Endothelial cell of umbilical vein (primary cell): ENCODE measurements around the gene THUMPD2.

Experiments used
- EZH2 ChIP-seq: IDR thresholded peaks from 2 replicates; pipeline ENCODE4 v1.6.1; 2012; ENCODE audit warnings: borderline replicate concordance, low read depth, mild to moderate bottlenecking, moderate library complexity, low read length, inconsistent platforms; ENCODE audit not compliant: severe bottlenecking
- POLR2A ChIP-seq: IDR thresholded peaks from 2 replicates; pipeline ENCODE4 v1.6.1; 2012; ENCODE audit warnings: low read depth, mild to moderate bottlenecking, control low read depth, low read length
- TF ChIP-seq, protein P1 (sequence below), 2 donors: IDR thresholded peaks; 1 replicate in 1 of 2; 2 replicates in 1 of 2; pipeline ENCODE4 v1.5.1; 2011; ENCODE audit warnings: low read length in 2 of 2, mild to moderate bottlenecking in 2 of 2, moderate library complexity in 2 of 2, control low read depth in 1 of 2, inconsistent platforms in 1 of 2, low read depth in 1 of 2; ENCODE audit not compliant: insufficient read depth in 1 of 2; ENCODE audit errors: extremely low read depth in 1 of 2
- TF ChIP-seq, protein P2 (sequence below): IDR thresholded peaks from 2 replicates; pipeline ENCODE4 v1.6.1; 2011; ENCODE audit not compliant: insufficient read depth, insufficient read length

DNA sequence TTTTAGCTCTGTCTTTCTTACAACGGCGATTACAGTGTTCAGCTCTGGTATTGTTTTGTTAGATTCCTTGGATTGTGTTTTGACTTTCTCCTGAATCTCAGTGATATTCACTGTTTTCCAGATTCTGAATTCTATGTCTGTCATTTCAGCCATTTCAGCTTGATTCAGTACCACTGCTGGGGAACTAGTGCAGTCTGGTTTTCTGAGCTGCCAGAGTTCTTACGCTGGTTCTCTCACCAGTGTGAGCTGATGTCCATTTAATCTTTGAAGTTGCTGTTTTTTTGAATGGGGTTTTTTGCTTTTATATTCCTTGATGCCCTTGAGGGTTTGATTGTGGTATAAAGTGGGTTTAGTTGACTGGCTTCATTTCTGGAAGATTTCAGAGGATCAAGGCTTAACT lies 37.4 kb upstream of the THUMPD2 start:
- TF ChIP-seq, protein P1, sequence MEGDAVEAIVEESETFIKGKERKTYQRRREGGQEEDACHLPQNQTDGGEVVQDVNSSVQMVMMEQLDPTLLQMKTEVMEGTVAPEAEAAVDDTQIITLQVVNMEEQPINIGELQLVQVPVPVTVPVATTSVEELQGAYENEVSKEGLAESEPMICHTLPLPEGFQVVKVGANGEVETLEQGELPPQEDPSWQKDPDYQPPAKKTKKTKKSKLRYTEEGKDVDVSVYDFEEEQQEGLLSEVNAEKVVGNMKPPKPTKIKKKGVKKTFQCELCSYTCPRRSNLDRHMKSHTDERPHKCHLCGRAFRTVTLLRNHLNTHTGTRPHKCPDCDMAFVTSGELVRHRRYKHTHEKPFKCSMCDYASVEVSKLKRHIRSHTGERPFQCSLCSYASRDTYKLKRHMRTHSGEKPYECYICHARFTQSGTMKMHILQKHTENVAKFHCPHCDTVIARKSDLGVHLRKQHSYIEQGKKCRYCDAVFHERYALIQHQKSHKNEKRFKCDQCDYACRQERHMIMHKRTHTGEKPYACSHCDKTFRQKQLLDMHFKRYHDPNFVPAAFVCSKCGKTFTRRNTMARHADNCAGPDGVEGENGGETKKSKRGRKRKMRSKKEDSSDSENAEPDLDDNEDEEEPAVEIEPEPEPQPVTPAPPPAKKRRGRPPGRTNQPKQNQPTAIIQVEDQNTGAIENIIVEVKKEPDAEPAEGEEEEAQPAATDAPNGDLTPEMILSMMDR (IDR thresholded peaks at IDR 0.05; ENCODE audit: extremely low read depth in 1 of 2, insufficient read depth in 1 of 2, low read depth in 1 of 2, low read length in 2 of 2) = no peak
- TF ChIP-seq POLR2A = no peak
- TF ChIP-seq EZH2 = no peak
- TF ChIP-seq, protein P2, sequence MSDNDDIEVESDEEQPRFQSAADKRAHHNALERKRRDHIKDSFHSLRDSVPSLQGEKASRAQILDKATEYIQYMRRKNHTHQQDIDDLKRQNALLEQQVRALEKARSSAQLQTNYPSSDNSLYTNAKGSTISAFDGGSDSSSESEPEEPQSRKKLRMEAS = no peak
